GM06990 (cell line): ENCODE data around the gene KRTAP22-1.

Experiments used
- DNase-seq: peaks from one replicate; pipeline ENCODE4 v3.0.0-alpha.2; 2011; ENCODE audit not compliant: insufficient read length; ENCODE audit errors: extremely low read depth
- H3K27me3 ChIP-seq: replicated peaks from 2 replicates; pipeline ENCODE4 v1.6.0; 2011; ENCODE audit warnings: low read length; ENCODE audit not compliant: control insufficient read depth, insufficient read depth
- H3K36me3 ChIP-seq: 2 replicates; pipeline ENCODE4 v1.5.1; 2011; ENCODE audit warnings: low read length; ENCODE audit not compliant: control insufficient read depth, insufficient read depth
- H3K4me3 ChIP-seq: replicated peaks from 2 replicates; pipeline ENCODE4 v1.5.1; 2011; ENCODE audit warnings: low read depth, mild to moderate bottlenecking, control low read depth, low read length
- CTCF ChIP-seq: IDR thresholded peaks from 2 replicates; pipeline ENCODE4 v1.5.1; 2011; ENCODE audit warnings: low read length, control low read depth, mild to moderate bottlenecking, inconsistent platforms; ENCODE audit not compliant: insufficient read depth, poor library complexity, severe bottlenecking

Gene KRTAP22-1

GRCh38 chr21:30600787-30601186 lies at the start of gene KRTAP22-1:
Gene KRTAP22-1, plus strand, starts transcription at chr21:30601087.
- Histone ChIP-seq H3K27me3 (no peaks in the 10 kb centered on the region), H3K36me3 (no peaks in the 10 kb centered on the region), H3K4me3 (no peak within 1 kb of the TSS)
- no peak for DNase-seq
- no peak for TF ChIP-seq CTCF

- no peak for TF ChIP-seq CTCF
Measured at GRCh38 chr21:30552782-30553181, 48.1 kb upstream of the KRTAP22-1 start.

GRCh38 chr21:30555095-30555494 lies 45.8 kb upstream of the KRTAP22-1 start:
- no peaks in the 10 kb centered on the region for H3K36me3 ChIP-seq
- TF ChIP-seq CTCF, result no peak
- no peaks in the 10 kb centered on the region for H3K27me3 ChIP-seq
- no peak overlapping the region for H3K4me3 ChIP-seq
- DNase-seq, result no peak

More at GRCh38 chr21:30552782-30553181, 48.1 kb upstream of the KRTAP22-1 start:
- Histone ChIP-seq H3K36me3 (no peaks in the 10 kb centered on the region), H3K27me3 (no peaks in the 10 kb centered on the region), H3K4me3 (no peak overlapping the region)
- DNase-seq, result no peak

GRCh38 chr21:30561264-30561895 lies 39.5 kb upstream of the KRTAP22-1 start, which contains the start of gene KRTAP19-7:
Gene KRTAP19-7, minus strand, starts transcription at chr21:30561314. Its CDS starts 25 bp downstream, at chr21:30561289.
- Histone ChIP-seq H3K4me3 (no peak within 1 kb of the TSS), H3K27me3 (no peaks in the 10 kb centered on the region), H3K36me3 (no peaks in the 10 kb centered on the region)
- DNase-seq, result no peak
- TF ChIP-seq CTCF, result no peak

DNA sequence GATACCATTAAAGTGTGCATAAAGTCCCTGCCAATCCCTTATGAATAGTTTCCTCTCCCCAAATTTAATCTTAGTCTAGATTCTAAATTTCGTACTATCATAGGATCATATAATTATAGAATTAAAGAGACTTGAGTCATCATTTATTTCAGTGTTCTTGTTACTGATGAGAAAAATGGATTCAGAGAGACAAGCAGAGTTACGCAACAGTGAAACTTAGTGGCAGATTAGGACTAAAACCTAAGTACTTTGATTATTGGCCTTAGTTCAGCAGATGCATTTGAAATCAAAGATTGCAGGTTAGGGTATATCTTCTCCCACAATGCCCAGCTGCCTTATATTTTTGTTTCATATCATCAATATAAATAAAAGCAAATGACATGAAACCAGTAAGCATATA lies 38.9 kb upstream of the KRTAP22-1 start:
- Histone ChIP-seq H3K27me3 (no peaks in the 10 kb centered on the region), H3K36me3 (no peaks in the 10 kb centered on the region), H3K4me3 (no peak overlapping the region)
- TF ChIP-seq CTCF, result no peak
- no peak for DNase-seq

DNA sequence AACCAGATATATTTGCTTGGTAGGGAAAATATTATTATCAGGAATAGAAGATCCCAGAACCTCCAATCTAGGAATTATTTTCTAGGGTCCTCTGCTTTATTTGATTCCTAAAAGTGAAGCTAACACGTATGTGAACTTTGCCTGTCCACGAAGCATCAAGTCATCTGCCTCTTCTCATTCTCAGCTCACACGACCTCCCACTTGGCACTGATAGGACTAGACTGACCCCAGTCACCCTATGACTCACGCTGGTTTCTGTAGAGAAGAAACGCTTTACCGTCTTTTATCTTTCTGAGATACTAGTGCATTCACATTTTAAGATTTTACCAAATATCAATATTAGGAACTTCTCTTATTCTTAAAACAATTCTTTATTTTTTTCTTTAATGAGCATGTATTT lies 37.8 kb upstream of the KRTAP22-1 start:
- no peak overlapping the region for H3K4me3 ChIP-seq
- no peak for TF ChIP-seq CTCF
- DNase-seq, result no peak
- H3K36me3 ChIP-seq, result no peaks in the 10 kb centered on the region
- H3K27me3 ChIP-seq, result no peaks in the 10 kb centered on the region
